Trophoblast cell (in vitro differentiated cells and primary cell): ENCODE measurements around the gene RNF175.

Source experiments
- DNase-seq, 2 donors: peaks; one replicate each; pipeline ENCODE4 v3.0.0-alpha.2; 2016
- H2AFZ ChIP-seq: 2 replicates; pipeline ENCODE4 v1.6.1; 2013; ENCODE audit warnings: low read length, moderate library complexity, mild to moderate bottlenecking; ENCODE audit not compliant: insufficient read depth, poor library complexity
- H2AK5ac ChIP-seq: 2 replicates; pipeline ENCODE4 v1.6.1; 2013; ENCODE audit warnings: mild to moderate bottlenecking, low read length
- H2BK120ac ChIP-seq: 2 replicates; pipeline ENCODE4 v1.6.1; 2013; ENCODE audit warnings: low read length, mild to moderate bottlenecking, moderate library complexity; ENCODE audit not compliant: insufficient read depth, poor library complexity
- H2BK12ac ChIP-seq: 2 replicates; pipeline ENCODE4 v1.6.1; 2013; ENCODE audit warnings: mild to moderate bottlenecking, low read length, moderate library complexity
- H2BK5ac ChIP-seq: 2 replicates; pipeline ENCODE4 v1.6.1; 2013; ENCODE audit warnings: low read length, low read depth, moderate library complexity, mild to moderate bottlenecking; ENCODE audit not compliant: poor library complexity
- H3K14ac ChIP-seq: 2 replicates; pipeline ENCODE4 v1.6.1; 2013; ENCODE audit warnings: mild to moderate bottlenecking, low read length
- H3K18ac ChIP-seq: 2 replicates; pipeline ENCODE4 v1.6.1; 2013; ENCODE audit warnings: mild to moderate bottlenecking, low read length
- H3K23ac ChIP-seq: 2 replicates; pipeline ENCODE4 v1.6.1; 2013; ENCODE audit warnings: low read length
- H3K27ac ChIP-seq: 2 replicates; pipeline ENCODE4 v1.5.1; 2013; ENCODE audit warnings: low read depth, mild to moderate bottlenecking, inconsistent platforms, low read length, moderate library complexity
- H3K27me3 ChIP-seq: 2 replicates; pipeline ENCODE4 v1.6.1; 2013; ENCODE audit warnings: inconsistent platforms, mild to moderate bottlenecking, low read length, moderate library complexity; ENCODE audit not compliant: insufficient read depth
- H3K36me3 ChIP-seq, 2 experiments: 1 replicate in 1 of 2; 2 replicates in 1 of 2; pipeline ENCODE4 v1.6.1; 2013; ENCODE audit warnings: low read length in 2 of 2, mild to moderate bottlenecking in 2 of 2, moderate library complexity in 1 of 2; ENCODE audit not compliant: insufficient read depth in 2 of 2, control insufficient read depth in 1 of 2
- H3K4ac ChIP-seq: 2 replicates; pipeline ENCODE4 v1.6.1; 2013; ENCODE audit warnings: low read depth, mild to moderate bottlenecking, low read length, moderate library complexity
- H3K4me1 ChIP-seq, 2 experiments: 1 replicate in 1 of 2; 2 replicates in 1 of 2; pipeline ENCODE4 v1.6.1; 2013; ENCODE audit warnings: low read length in 2 of 2, mild to moderate bottlenecking in 2 of 2, moderate library complexity in 1 of 2; ENCODE audit not compliant: insufficient read depth in 2 of 2, control insufficient read depth in 1 of 2
- H3K4me2 ChIP-seq: 2 replicates; pipeline ENCODE4 v1.6.1; 2013; ENCODE audit warnings: inconsistent platforms, mild to moderate bottlenecking, low read length, moderate library complexity
- H3K4me3 ChIP-seq: 2 replicates; pipeline ENCODE4 v1.5.1; 2013; ENCODE audit warnings: mild to moderate bottlenecking, low read depth, low read length, inconsistent platforms
- H3K79me1 ChIP-seq: one replicate; pipeline ENCODE4 v1.6.1; 2013; ENCODE audit warnings: low read length
- H3K79me2 ChIP-seq: 2 replicates; pipeline ENCODE4 v1.6.1; 2013; ENCODE audit warnings: low read length, mild to moderate bottlenecking; ENCODE audit not compliant: control insufficient read depth, insufficient read depth, poor library complexity
- H3K9ac ChIP-seq: 2 replicates; pipeline ENCODE4 v1.6.1; 2013; ENCODE audit warnings: mild to moderate bottlenecking, low read length
- H3K9me3 ChIP-seq: 2 replicates; pipeline ENCODE4 v1.6.1; 2013; ENCODE audit warnings: low read depth, mild to moderate bottlenecking, control low read depth, inconsistent platforms, low read length; ENCODE audit not compliant: insufficient read depth
- H4K12ac ChIP-seq: 2 replicates; pipeline ENCODE4 v1.6.1; 2013; ENCODE audit warnings: low read depth, mild to moderate bottlenecking, low read length, moderate library complexity
- H4K8ac ChIP-seq: 2 replicates; pipeline ENCODE4 v1.6.1; 2013; ENCODE audit warnings: low read depth, mild to moderate bottlenecking, low read length, moderate library complexity
- H4K91ac ChIP-seq: one replicate; pipeline ENCODE4 v1.6.1; 2013; ENCODE audit warnings: low read depth, mild to moderate bottlenecking, low read length, moderate library complexity
- WGBS: extraction: QIAGEN DNeasy Blood & Tissue Kit; methylation state at CpG from one replicate; pipeline ENCODE4 v1.1.7; 2013; ENCODE audit warnings: missing lambda C conversion rate; ENCODE audit not compliant: insufficient read length, insufficient coverage; ENCODE audit errors: extremely low coverage; 5-methylcytosine and 5-hydroxymethylcytosine counted together

Gene RNF175

DNA sequence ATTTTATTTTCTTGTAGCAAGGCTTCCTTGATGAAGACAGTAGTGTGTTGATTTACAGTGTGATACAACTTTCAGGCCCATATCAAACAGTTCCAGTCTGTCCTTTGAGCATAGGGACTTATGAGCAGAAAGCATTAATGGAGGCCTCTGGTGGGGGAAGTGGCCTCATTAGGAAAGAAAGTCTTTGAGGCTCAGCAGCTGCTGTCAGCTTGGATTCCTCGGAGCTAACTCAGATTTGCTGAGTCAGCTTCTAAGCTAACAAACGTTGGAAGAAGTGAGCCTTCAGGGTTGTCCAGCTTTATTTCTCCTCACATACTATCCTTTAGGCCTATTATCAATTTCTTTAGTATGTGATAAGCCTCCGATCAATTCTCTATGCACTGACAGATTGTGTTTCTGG, 44.9 kb upstream of the RNF175 start:
- Histone ChIP-seq H3K4me2 (no peak overlapping the region), H3K79me2 (no peaks in the 10 kb centered on the region), H3K4me3 (no peak overlapping the region), H2BK120ac (no peak overlapping the region), H2AFZ (no peak overlapping the region), H3K4ac (no peak overlapping the region), H3K4me1 (peaks cover 0 to 2% of the 10 kb centered on the region in 2 experiments), H3K23ac (no peak overlapping the region), H3K9ac (no peak overlapping the region), H3K79me1 (no peaks in the 10 kb centered on the region), H3K14ac (no peak overlapping the region), H3K18ac (no peak overlapping the region), H3K36me3 (no peaks in the 10 kb centered on the region), H4K91ac (no peak overlapping the region), H2BK12ac (no peak overlapping the region), H3K27ac (no peak overlapping the region), H2BK5ac (no peak overlapping the region), H3K27me3 (no peaks in the 10 kb centered on the region), H4K8ac (no peak overlapping the region), H2AK5ac (no peak overlapping the region), H3K9me3 (no peaks in the 10 kb centered on the region), H4K12ac (no peak overlapping the region)
- no CpG with 5 or more reads among the region's 3 CpGs for WGBS
- no peak for DNase-seq

DNA sequence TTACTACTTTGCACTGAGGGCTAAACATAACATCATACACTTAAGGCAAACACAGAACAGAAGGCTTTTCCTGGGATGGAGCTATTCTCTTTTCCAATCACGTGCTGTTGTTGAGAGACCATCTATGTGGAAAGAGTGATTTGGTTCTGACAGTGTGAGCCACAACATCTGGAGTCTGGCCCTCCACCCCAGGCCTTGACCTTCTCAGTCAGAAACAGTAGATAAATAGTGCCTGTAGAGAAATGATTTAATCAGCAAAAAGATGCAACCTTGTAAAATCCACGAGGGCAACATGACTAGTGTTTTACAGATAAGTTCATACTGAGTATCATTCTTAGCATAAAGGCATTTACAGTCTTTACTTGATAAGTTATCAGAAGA, 39.9 kb upstream of the RNF175 start:
- H3K4me2 ChIP-seq, result no peak overlapping the region
- no CpG with 5 or more reads among the region's 2 CpGs for WGBS
- H2BK120ac ChIP-seq, result no peak overlapping the region
- no peak overlapping the region for H3K4ac ChIP-seq
- no peaks in the 10 kb centered on the region for H3K27me3 ChIP-seq
- no peaks in the 10 kb centered on the region for H3K36me3 ChIP-seq
- no peak overlapping the region for H2BK12ac ChIP-seq
- H3K18ac ChIP-seq, result no peak overlapping the region
- H2BK5ac ChIP-seq, result no peak overlapping the region
- H3K4me3 ChIP-seq, result no peak overlapping the region
- no peak for DNase-seq
- H3K9me3 ChIP-seq, result no peaks in the 10 kb centered on the region
- no peak overlapping the region for H3K23ac ChIP-seq
- H4K91ac ChIP-seq, result no peak overlapping the region
- no peak overlapping the region for H2AFZ ChIP-seq
- no peaks in the 10 kb centered on the region for H3K4me1 ChIP-seq
- no peak overlapping the region for H3K9ac ChIP-seq
- H4K8ac ChIP-seq, result no peak overlapping the region
- H3K79me2 ChIP-seq, result no peaks in the 10 kb centered on the region
- H4K12ac ChIP-seq, result no peak overlapping the region
- H2AK5ac ChIP-seq, result no peak overlapping the region
- H3K27ac ChIP-seq, result no peak overlapping the region
- H3K14ac ChIP-seq, result no peak overlapping the region
- H3K79me1 ChIP-seq, result no peaks in the 10 kb centered on the region

DNA sequence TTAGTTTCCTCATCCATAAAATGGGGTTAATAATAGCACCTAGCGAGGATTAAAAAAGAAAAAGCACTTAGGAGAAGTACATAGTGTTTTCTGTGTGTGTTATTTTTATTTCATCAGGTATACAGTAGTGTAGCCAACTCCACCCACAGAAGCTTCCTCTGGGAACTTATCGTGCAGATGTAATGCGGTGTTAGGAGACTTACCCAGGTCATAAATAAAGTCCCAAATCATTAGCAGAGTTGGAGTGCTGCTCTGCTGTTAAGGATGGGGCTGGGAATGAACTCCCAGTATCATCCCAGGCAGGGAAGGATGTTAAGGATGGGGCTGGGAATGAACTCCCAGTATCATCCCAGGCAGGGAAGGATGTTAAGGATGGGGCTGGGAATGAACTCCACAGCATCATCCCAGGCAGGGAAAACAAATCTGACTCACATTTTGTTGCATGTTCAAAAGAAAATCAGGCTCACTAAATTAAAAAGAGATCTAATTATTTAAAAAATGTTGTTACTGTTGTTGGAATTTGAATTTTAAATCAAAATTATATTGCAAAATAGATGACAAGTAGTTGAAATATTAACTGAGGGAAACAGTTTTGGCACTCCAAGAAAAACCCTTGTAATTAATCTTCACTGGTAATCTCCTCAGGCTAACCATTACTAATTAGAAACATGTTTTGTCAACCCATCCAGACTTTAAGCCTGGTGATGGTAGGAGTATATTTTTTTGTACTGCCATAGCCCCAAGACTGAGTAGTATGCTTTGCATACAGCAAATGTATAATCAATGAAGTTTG, 39.3 kb upstream of the RNF175 start:
- H3K4ac ChIP-seq, result no peak overlapping the region
- H4K12ac ChIP-seq, result no peak overlapping the region
- no peaks in the 10 kb centered on the region for H3K79me1 ChIP-seq
- no CpG with 5 or more reads among the region's 3 CpGs for WGBS
- H3K79me2 ChIP-seq, result no peaks in the 10 kb centered on the region
- H3K4me1 ChIP-seq, result no peaks in the 10 kb centered on the region
- H3K9ac ChIP-seq, result no peak overlapping the region
- no peak overlapping the region for H2BK12ac ChIP-seq
- H3K4me3 ChIP-seq, result no peak overlapping the region
- no peak overlapping the region for H3K4me2 ChIP-seq
- H2BK120ac ChIP-seq, result no peak overlapping the region
- H4K91ac ChIP-seq, result no peak overlapping the region
- no peak overlapping the region for H2AFZ ChIP-seq
- no peak for DNase-seq
- H3K27ac ChIP-seq, result no peak overlapping the region
- no peaks in the 10 kb centered on the region for H3K27me3 ChIP-seq
- no peak overlapping the region for H3K18ac ChIP-seq
- H3K23ac ChIP-seq, result no peak overlapping the region
- H3K14ac ChIP-seq, result no peak overlapping the region
- no peaks in the 10 kb centered on the region for H3K9me3 ChIP-seq
- H3K36me3 ChIP-seq, result no peaks in the 10 kb centered on the region
- H4K8ac ChIP-seq, result no peak overlapping the region
- H2AK5ac ChIP-seq, result no peak overlapping the region
- H2BK5ac ChIP-seq, result no peak overlapping the region

DNA sequence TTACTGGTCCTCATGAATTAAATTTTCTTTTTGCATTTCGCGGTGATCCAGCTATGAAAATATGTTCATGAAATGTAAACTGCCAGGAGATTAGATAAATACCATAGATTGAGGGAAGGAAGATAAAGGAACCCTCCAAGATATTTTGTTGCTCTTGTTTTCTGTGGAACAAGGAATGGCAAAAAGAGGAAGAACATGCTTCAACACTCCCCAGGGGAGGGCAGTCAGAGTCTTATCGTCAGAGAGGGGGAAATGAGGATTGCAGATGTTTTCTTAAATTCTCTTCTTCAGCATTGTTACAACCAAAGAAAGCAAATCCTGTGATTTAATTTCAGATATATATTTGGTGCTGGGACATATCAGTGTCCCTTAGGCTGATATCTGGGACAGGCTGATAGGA, 38.6 kb upstream of the RNF175 start:
- Histone ChIP-seq H3K4me3 (no peak overlapping the region), H2AFZ (no peak overlapping the region), H3K18ac (no peak overlapping the region), H3K4ac (no peak overlapping the region), H3K9me3 (no peaks in the 10 kb centered on the region), H3K9ac (no peak overlapping the region), H3K79me1 (no peaks in the 10 kb centered on the region), H3K36me3 (no peaks in the 10 kb centered on the region), H4K8ac (no peak overlapping the region), H4K12ac (no peak overlapping the region), H3K79me2 (no peaks in the 10 kb centered on the region), H3K14ac (no peak overlapping the region), H2BK120ac (no peak overlapping the region), H3K27ac (no peak overlapping the region), H3K4me2 (no peak overlapping the region), H3K23ac (no peak overlapping the region), H3K4me1 (peaks cover 0 to 3% of the 10 kb centered on the region in 2 experiments), H2AK5ac (no peak overlapping the region), H2BK5ac (no peak overlapping the region), H4K91ac (no peak overlapping the region), H3K27me3 (no peaks in the 10 kb centered on the region), H2BK12ac (no peak overlapping the region)
- no CpG with 5 or more reads among the region's 3 CpGs for WGBS
- DNase-seq, result no peak
